22Rv1 (cell line): ENCODE results near the gene ITPK1.

ENCODE experiments used
- CTCF ChIP-seq: fragments of 450-650 bp; IDR thresholded peaks from 2 replicates; pipeline ENCODE4 v1.5.1; 2017; ENCODE audit warnings: mild to moderate bottlenecking
- ZFX ChIP-seq: fragments of 450-650 bp; IDR thresholded peaks from 2 replicates; pipeline ENCODE4 v1.6.1; 2017; ENCODE audit warnings: antibody characterized with exemption, borderline replicate concordance

GRCh38 chr14:93122826-93123225, 7.1 kb upstream of the ITPK1 start:
- no peak for TF ChIP-seq CTCF
- TF ChIP-seq ZFX: no peak
